HG03060 (cell line): ENCODE measurements around the gene EID3.
"Not testable (repeated sequence)": the region's sequence is repeated elsewhere in the genome, so short reads cannot be mapped to it uniquely, and the experiment has no call there.

ENCODE experiments used
- ATAC-seq: cut with Tn5 transposase; IDR thresholded peaks from one replicate; pipeline ENCODE4 v1.9.1; 2021; ENCODE audit warnings: low read depth, moderate number of reproducible peaks; ENCODE audit not compliant: unreplicated experiment

The EID3 gene

GRCh38 chr12:104303538-104304151 lies at the start of gene EID3:
TSS of gene EID3 (plus strand) at chr12:104303739. CDS start at chr12:104303935, 196 bp downstream.
- no peak for ATAC-seq

DNA sequence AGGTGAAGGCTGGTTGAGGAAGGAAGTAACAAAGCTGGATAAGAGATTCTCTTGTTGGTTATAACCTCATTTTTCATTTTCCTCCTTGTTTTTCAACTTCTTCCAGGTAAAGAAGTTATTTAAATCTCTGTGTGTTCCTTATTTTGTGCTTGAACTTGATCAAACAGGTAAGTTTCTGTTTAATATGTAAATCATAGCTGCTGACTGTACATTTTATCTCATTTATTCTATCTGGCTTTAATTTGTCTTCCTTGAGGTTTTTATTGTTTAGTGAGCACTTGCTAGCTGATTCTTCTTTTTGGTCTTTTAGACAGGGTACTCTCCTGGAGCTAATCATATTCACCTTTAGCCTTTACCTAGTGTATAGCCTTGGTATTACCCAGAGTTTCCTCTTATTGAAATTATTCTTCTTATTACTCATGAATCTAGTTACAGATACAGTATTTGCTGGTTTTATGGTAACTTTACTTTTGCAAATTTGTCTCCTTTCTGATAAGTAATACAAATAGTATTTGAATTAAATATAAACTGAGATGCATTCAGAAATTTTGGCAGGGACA lies 45.5 kb upstream of the EID3 start:
- ATAC-seq = no peak

- ATAC-seq = no peak
Measured at GRCh38 chr12:104258476-104259067, 45.0 kb upstream of the EID3 start.

GRCh38 chr12:104263026-104263425 lies 40.5 kb upstream of the EID3 start:
- no peak for ATAC-seq

DNA sequence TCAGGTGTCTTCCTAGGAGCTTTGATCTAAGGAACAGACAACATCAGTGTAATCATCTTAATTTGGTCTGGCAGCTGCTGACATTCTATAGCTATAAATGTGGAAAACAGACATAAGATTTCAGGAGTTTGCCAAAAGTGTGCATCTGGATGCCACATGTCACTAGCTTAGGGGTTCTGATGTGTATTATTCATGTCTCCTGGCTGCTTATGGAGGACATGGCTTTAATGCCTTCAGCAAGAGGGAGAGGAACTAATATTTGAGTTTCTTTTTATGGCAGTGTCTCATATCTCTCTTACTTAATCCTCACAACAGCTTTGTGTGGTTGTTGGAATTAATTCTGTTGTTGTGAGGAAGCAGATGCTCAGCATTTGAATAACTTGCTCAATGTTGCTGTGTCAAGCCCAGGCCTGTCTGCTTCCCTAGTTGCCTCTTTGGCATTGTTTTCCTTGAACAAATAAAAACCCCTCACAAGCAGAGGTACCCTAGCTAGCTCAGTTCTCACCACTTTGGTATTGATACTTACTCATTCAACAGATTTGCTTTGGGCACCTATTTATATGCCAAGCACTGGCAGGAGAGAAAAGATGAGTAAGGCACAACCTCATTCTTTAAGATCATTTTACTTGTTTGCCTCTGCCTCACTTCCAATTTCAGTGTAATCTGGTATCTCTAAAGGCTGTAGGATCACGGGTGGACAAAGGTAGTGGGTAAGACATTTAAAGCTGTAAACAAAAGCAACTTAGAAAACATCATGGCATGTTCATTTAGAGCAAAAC lies 39.8 kb upstream of the EID3 start:
- ATAC-seq = no peak

GRCh38 chr12:104265436-104265835 lies 38.1 kb upstream of the EID3 start:
- not testable (repeated sequence) for ATAC-seq

- no peak for ATAC-seq
Measured at GRCh38 chr12:104272938-104273337, 30.6 kb upstream of the EID3 start.

DNA sequence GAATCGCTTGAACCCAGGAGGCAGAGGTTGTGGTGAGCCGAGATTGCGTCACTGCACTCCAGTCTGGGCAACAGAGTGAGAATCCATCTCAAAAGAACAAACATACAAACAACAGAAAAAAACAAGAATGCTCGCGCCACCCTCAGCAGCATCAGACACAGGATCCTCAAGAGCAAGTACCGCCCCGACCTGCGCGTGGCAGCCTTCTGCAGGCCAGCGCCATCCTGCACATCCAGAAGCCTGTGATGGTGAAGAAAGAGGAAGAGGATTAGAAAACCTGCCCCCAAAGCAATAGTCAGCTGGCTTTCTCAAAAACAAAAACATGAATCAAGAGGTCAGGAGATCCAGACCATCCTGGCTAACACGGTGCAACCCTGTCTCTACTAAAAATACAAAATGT lies 30.0 kb upstream of the EID3 start:
- ATAC-seq = no peak

GRCh38 chr12:104274811-104275210 lies 28.7 kb upstream of the EID3 start:
- no peak for ATAC-seq

- peak; percentile 23 for ATAC-seq
Measured at GRCh38 chr12:104275689-104276088, 27.9 kb upstream of the EID3 start.

DNA sequence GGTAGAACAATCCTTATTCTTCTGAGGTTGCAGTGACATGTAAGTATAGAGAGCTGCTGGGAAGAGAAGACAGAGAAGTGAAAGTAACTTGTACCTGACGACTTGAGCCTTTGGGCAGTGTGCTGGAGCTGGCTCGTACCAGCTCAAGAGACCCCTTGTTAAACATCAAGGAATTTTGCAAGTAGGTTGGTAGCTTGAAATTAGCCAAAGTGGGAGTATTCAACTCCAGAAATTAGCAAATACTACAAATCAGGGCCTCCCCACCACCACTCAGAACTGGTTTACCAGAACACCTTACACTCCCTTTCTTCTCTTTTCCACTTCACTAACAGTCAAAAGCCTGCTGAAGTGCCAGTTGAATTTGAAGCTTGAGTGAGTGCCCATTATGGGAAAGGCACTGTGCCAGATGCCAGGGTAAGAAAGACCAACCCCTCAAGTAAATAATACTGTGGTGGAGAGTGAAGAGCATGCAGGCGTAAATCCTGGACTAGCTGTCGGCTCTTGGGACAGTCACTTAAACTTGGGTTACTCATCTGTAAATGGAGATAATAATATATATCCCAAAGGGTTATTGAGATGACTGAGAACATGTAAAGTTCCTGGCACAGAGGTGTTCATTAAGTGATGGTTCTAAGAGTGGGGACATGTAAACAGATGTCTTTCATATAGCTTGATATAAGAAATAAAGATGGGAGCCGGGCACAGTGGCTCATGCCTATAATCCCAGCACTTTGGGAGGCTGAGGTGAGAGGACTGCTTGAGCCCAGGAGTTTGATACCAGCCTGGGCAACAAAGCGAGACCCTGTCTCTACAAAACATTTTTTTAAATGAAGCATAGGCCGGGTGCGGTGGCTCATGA lies 27.0 kb upstream of the EID3 start:
- ATAC-seq = peak; percentile 45

- no peak for ATAC-seq
Measured at GRCh38 chr12:104279164-104279563, 24.4 kb upstream of the EID3 start.

DNA sequence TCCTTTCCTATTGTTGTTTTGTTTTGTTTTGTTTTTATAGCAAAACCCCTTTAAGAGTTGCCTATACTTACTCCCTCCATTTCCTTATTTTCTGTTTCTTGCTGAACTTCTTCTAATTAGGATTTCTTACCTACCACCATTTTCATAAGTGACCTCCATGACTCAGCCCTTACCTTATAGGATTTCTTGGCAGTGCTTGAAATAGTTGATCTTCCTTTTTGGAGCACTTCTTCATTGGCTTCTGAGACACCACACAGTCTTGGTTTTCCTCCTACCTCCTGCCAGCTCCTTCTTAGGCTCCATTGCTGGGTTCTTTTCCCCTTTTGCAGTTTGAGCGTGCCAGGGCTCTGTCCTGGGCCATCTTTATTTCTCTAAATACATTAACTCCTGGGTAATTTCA lies 23.4 kb upstream of the EID3 start:
- no peak for ATAC-seq

DNA sequence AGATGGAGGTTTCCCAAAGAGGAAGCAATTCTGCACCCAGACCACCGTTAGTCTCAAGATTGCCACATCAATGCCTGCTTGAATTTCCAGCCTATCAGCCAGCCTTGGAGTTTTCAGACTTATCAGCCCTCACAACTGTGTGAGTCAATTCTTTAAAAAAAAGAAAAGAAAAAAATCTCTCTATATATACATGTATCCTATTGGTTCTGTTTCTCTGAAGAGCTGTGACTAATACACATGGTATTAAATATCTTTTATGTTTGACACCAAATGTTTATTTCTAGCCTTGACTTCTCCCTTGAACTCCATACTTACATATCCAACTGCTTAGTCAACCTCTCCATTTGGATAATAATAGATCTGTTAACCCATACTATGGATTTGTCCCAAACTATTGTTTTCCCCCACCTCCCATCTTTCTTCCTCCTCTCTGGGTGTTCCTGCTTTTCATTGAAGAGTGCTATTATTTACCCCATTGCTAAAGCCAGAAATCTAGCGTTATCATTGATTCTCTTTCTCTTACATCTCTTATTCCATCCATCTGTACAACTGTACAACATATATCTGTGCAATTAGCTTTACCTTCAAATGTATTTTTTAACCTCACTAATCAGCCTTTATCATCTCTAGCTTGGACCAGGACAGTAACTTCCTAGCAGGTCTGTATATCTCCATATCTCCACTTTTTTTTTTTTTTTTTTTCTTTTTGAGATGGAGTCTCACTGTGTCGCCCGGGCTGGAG lies 22.7 kb upstream of the EID3 start:
- no peak for ATAC-seq

DNA sequence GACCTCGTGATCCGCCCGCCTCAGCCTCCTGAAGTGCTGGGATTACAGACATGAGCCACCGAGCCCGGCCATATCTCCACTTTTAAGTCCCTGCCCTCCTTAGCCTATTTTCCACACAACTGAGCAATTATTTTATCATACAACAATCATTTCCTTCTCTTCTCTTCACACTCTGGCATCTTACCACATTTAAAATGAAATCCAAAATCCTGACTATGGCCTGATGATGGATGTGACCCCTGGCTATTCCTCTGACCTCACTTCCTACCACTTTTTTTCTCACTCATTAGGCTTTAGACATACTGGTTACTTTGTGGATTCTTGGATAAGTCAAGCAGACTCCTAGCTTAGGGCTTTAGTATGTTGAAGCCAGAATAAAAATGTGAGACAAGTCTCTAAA lies 21.9 kb upstream of the EID3 start:
- no peak for ATAC-seq

DNA sequence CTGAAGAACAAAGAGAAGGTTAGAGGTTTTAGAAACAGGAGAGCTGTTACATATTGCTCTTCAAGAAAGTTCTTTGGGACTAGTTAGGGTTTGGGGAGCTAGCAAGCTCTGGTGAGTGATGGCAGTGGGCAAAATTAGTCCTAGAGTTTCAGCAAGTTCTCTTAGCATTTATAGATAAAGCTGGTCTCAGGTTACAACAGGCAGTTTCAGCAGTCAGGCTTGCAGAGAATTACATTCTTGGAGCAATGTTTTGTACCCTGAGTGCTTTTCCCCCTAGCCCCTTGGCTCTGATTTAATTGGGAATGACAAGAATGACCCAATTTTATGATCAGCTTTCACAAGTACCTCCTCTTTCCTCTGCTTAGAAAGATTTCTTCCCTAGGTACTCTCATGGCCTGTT lies 21.4 kb upstream of the EID3 start:
- ATAC-seq = no peak

DNA sequence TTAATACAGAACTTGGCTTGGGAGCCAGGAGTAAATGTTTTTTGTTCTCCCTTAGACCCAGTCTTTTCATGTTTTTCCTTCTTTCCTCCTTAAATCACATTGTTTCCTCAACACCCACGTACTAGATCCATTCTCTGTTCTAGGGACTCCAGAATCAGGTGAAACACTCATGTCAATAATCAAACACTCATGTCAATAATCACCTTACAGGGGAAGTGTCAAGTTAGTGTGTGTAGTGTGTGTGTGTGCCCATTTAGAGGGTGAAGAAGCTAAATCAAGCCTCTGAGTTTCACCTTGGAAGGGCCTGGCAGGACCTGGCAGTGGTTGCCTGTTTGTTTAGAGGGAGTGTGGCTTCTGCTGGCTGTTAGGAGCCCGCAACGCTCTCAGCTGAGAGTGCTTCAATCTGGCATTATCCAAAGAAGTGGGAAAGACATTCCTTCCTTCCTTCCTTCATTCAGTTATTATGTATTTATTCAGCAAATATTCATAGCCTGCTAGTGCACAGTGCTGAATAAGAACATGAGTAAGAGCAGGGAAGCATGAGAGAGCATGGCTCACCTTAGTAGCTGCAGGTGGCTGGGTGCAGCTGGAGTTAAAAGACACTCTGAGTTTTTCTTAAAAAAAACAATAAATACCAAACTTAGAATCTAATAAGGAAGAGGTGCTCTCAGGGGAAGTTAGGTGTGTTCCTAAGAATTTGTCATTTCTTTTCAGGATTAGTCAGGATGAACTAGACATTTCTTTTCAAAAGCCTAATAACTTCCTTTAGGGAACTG lies 17.6 kb upstream of the EID3 start:
- no peak for ATAC-seq

GRCh38 chr12:104286516-104287482 lies 16.7 kb upstream of the EID3 start:
- peak; percentile 77 for ATAC-seq
